ES-I3 (cell line): ENCODE measurements around the gene ZCCHC3.
"Not testable (repeated sequence)": the region's sequence is repeated elsewhere in the genome, so short reads cannot be mapped to it uniquely, and the experiment has no call there.

ENCODE experiments used
- H3K36me3 ChIP-seq: 2 replicates; pipeline ENCODE4 v1.6.1; 2013; ENCODE audit warnings: mild to moderate bottlenecking, low read length, control low read depth, moderate library complexity; ENCODE audit not compliant: insufficient read depth
- H3K4me1 ChIP-seq: 2 replicates; pipeline ENCODE4 v1.6.1; 2013; ENCODE audit warnings: mild to moderate bottlenecking, control low read depth, low read length; ENCODE audit not compliant: insufficient read depth
- H3K9ac ChIP-seq: 2 replicates; pipeline ENCODE4 v1.6.1; 2013; ENCODE audit warnings: low read depth, mild to moderate bottlenecking, low read length, moderate library complexity
- H3K9me3 ChIP-seq: 2 replicates; pipeline ENCODE4 v1.6.1; 2013; ENCODE audit warnings: mild to moderate bottlenecking, low read length, moderate library complexity; ENCODE audit not compliant: control insufficient read depth, insufficient read depth

Gene ZCCHC3, protein sequence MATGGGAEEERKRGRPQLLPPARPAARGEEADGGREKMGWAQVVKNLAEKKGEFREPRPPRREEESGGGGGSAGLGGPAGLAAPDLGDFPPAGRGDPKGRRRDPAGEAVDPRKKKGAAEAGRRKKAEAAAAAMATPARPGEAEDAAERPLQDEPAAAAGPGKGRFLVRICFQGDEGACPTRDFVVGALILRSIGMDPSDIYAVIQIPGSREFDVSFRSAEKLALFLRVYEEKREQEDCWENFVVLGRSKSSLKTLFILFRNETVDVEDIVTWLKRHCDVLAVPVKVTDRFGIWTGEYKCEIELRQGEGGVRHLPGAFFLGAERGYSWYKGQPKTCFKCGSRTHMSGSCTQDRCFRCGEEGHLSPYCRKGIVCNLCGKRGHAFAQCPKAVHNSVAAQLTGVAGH

GRCh38 chr20:297098-297924, at the start of gene ZCCHC3:
TSS of gene ZCCHC3 (plus strand) at chr20:297570. CDS start at chr20:297587, 17 bp downstream.
- Histone ChIP-seq H3K36me3 (no peaks in the 10 kb centered on the region), H3K9me3 (no peaks in the 10 kb centered on the region), H3K4me1 (peaks cover 18% of the 10 kb centered on the region), H3K9ac (peak within 1 kb of the TSS; percentile 93)

DNA sequence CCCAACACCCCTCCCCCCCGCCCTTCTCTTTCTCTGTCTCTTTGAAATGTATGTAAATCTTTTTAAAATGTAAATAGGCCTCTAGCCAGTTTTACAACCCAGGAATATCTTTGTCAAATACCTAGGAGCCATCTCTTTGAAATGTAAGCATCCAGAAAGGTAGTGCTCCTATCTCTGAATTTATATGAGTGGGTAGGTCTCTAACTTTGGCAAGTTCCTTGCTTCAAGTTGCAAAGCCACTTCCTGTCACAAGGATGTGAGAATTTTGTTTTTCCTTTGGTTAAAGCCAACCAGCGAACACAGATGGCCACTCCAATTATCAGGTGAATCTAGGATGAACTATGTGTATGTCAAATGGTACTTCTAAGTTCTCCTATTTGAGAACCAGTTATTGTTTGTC, 46.0 kb upstream of the ZCCHC3 start:
- H3K9ac ChIP-seq = no peak overlapping the region
- H3K9me3 ChIP-seq = 0 out of 2 replicates have a peak, but pooled peaks cover 7% of the 10 kb centered on the region
- H3K36me3 ChIP-seq = no peaks in the 10 kb centered on the region
- H3K4me1 ChIP-seq = 0 out of 2 replicates have a peak, but pooled peaks cover 5% of the 10 kb centered on the region

DNA sequence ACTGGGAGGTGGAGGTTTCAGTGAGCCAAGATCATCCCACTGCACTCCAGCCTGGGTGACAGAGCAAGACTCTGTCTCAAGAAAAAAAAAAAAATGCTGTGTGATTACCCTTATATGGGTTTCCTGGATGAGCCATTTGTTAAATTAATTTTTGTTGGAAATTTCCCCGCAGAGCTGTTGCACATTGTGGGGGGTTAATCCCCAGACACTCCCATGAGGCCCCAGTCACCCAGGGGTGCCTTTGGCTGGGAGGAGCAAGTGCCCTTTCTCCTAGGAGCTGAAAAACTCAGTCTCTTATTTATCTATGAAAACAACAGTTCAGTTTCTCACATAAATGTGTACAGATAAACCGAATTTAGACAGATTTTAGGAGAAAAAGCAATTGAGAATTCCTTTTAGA, 44.6 kb upstream of the ZCCHC3 start:
- Histone ChIP-seq H3K9ac (no peak overlapping the region), H3K36me3 (no peaks in the 10 kb centered on the region), H3K4me1 (0 out of 2 replicates have a peak, but pooled peaks cover 5% of the 10 kb centered on the region), H3K9me3 (0 out of 2 replicates have a peak, but pooled peaks cover 7% of the 10 kb centered on the region)

- H3K36me3 ChIP-seq = not testable (repeated sequence)
Observed at GRCh38 chr20:253447-253846, 43.9 kb upstream of the ZCCHC3 start.

GRCh38 chr20:257419-257818, 40.0 kb upstream of the ZCCHC3 start, which contains the start of gene DEFB132:
TSS of gene DEFB132 (plus strand) at chr20:257724. CDS start at chr20:257779, 55 bp downstream.
- no peaks in the 10 kb centered on the region for H3K4me1 ChIP-seq
- no peak within 1 kb of the TSS for H3K9ac ChIP-seq
- no peaks in the 10 kb centered on the region for H3K9me3 ChIP-seq
- no peaks in the 10 kb centered on the region for H3K36me3 ChIP-seq

More at GRCh38 chr20:253447-253846, 43.9 kb upstream of the ZCCHC3 start:
- not testable (repeated sequence) for H3K9me3 ChIP-seq, H3K9ac ChIP-seq, H3K4me1 ChIP-seq

- no peaks in the 10 kb centered on the region for H3K4me1 ChIP-seq
- H3K9me3 ChIP-seq = no peaks in the 10 kb centered on the region
- no peak overlapping the region for H3K9ac ChIP-seq
Observed at GRCh38 chr20:258269-258858, 39.0 kb upstream of the ZCCHC3 start.

GRCh38 chr20:258963-259362, 38.4 kb upstream of the ZCCHC3 start:
- Histone ChIP-seq H3K9ac (no peak overlapping the region), H3K9me3 (no peaks in the 10 kb centered on the region), H3K4me1 (no peaks in the 10 kb centered on the region), H3K36me3 (no peaks in the 10 kb centered on the region)

More at GRCh38 chr20:258269-258858, 39.0 kb upstream of the ZCCHC3 start:
- H3K36me3 ChIP-seq = no peaks in the 10 kb centered on the region

- Histone ChIP-seq H3K4me1 (no peaks in the 10 kb centered on the region), H3K36me3 (no peaks in the 10 kb centered on the region), H3K9me3 (no peaks in the 10 kb centered on the region), H3K9ac (no peak overlapping the region)
Observed at GRCh38 chr20:259981-260380, 37.4 kb upstream of the ZCCHC3 start.

DNA sequence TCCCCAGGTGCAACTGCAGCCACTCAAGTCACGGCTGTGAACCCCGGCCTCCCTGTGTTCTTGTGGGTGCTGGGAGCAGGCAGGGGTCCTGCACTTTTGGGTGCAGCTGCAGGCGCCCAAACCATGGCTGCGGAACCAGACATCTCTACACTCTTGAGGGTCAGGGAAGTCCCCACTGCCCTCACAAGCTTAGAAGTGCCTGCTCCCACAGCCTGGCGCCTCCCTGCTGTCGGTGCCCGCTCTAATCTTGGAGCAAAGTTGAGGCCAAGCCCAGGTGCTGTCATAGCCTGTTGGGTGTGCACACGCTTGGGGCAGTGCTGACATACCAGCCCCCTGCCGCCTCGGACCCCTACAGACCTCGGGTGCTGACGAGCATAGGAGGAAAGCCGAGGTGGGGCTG, 33.7 kb upstream of the ZCCHC3 start:
- Histone ChIP-seq H3K36me3 (no peaks in the 10 kb centered on the region), H3K9ac (no peak overlapping the region), H3K9me3 (no peaks in the 10 kb centered on the region), H3K4me1 (no peaks in the 10 kb centered on the region)

DNA sequence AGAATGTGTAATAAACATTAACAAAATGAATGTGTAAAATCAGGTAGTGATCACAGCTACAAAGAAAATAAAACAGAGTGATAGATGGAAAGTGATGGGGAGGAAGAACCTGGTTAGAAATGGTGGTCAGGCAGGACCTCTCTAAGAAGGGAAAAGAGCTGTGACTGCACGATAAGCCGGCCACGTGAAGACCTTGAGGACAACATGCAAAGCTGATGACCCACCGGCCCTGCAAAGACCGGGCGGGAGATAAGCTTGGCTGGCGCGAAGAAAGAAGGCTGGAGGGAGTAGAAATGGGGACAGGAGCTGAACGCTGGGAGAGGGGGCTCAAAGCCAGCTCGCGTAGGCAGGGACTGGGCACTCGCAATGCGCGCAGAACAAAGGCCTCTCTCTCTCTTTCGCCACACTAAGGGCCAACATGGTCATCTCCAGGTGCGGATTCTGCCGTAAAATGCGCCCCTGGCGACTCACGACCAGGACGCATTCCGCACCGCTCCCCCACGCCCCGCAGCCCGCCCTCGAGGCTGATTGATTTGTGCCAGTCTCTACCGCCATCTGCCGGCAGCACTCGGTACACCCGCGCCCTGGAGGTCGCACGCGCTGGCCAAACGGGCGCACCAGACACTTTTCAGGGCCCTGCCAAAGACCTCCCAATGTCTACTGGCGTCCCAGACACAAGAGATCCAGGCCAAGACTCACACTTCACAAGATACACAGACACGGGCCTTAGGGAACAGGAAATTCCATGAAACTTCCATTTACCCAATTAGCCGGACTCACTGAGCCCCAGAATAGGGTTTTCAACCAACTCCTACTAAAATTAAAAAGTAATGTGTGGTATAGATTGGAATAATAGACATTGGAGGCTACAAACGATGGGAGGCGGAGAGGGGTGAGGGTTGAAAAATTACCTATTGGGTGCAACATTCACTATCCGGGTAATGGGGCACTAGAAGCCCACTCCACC, 30.5 kb upstream of the ZCCHC3 start:
- Histone ChIP-seq H3K36me3 (no peaks in the 10 kb centered on the region), H3K9ac (peak overlapping the region; percentile 30), H3K9me3 (no peaks in the 10 kb centered on the region), H3K4me1 (no peaks in the 10 kb centered on the region)

DNA sequence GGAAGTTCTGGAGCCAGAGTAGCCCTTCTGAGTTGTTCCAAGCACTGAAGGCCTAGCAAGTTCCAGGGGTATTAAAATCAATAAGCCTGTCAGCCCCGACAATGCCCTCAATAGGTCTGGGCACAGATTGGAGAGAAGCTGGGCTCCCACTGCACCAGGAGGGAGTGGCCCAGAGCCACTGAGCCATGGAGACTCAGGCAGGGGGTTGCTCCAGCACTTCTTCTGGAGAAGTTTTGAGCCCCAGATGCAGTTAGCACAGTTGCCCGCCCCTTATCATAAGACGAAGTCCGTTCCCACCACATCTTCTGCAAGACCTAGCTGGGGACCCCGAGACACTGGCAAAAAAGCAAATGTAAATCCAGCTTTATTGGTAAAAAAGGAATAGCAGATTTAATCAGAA, 26.9 kb upstream of the ZCCHC3 start:
- Histone ChIP-seq H3K9ac (no peak overlapping the region), H3K36me3 (no peaks in the 10 kb centered on the region), H3K4me1 (no peaks in the 10 kb centered on the region), H3K9me3 (no peaks in the 10 kb centered on the region)

DNA sequence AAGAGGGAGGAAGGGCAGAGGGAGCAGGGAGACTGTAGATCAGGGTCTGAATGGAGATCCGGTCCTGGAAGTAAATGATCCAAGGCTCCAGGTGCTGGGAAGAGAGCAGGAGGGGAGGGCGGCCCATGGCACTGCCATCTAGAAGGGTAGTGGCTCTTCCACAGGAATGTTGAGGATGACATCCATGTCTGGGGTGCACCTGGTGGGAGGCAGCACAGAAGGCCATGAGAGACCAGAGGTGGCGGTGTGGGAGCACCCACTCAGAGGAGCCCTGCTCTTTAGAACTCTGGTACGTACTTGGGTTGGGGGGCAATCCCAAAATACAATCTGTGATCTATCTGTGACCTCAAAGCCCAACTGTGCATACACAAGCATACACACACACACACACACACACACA, 26.3 kb upstream of the ZCCHC3 start:
- no peaks in the 10 kb centered on the region for H3K9me3 ChIP-seq
- H3K4me1 ChIP-seq = no peaks in the 10 kb centered on the region
- H3K9ac ChIP-seq = no peak overlapping the region
- no peaks in the 10 kb centered on the region for H3K36me3 ChIP-seq

GRCh38 chr20:271528-271927, 25.8 kb upstream of the ZCCHC3 start:
- Histone ChIP-seq H3K9me3 (no peaks in the 10 kb centered on the region), H3K36me3 (no peaks in the 10 kb centered on the region), H3K9ac (no peak overlapping the region), H3K4me1 (no peaks in the 10 kb centered on the region)
